ENCODE results near the gene TEX54.

Gene TEX54

GRCh38 chr11:62796281-62796680, 36.4 kb downstream of the TEX54 start:
- TF ChIP-seq ZFX (IDR thresholded peaks at IDR 0.05): no peak
- no peak for TF ChIP-seq CTCF (conservative IDR thresholded peaks at IDR 0.05)
- H3K27ac ChIP-seq: no peak overlapping the region

- TF ChIP-seq ZFX (IDR thresholded peaks at IDR 0.05) (no peak), CTCF (conservative IDR thresholded peaks at IDR 0.05) (no peak)
- H3K27ac ChIP-seq: no peak overlapping the region
Observed at GRCh38 chr11:62794201-62794775, 38.4 kb downstream of the TEX54 start.

GRCh38 chr11:62792202-62792575, 40.5 kb downstream of the TEX54 start:
- no peak for TF ChIP-seq ZFX (IDR thresholded peaks at IDR 0.05)
- H3K27ac ChIP-seq: peak overlapping the region; percentile 91

GRCh38 chr11:62791501-62792201, 41.0 kb downstream of the TEX54 start, which contains the start of gene TMEM223:
Gene TMEM223 (minus strand): TSS chr11:62792006. CDS start chr11:62791994, 12 bp downstream.
- TF ChIP-seq ZFX (IDR thresholded peaks at IDR 0.05) (peak; percentile 58; the same call in 1 of the 2 replicates), CTCF (conservative IDR thresholded peaks at IDR 0.05) (no peak)
- H3K27ac ChIP-seq: peak within 1 kb of the TSS; percentile 91

GRCh38 chr11:62789576-62789975, 43.1 kb downstream of the TEX54 start:
- TF ChIP-seq ZFX (IDR thresholded peaks at IDR 0.05): no peak
- no peak overlapping the region; the same call in 1 of the 2 replicates for H3K27ac ChIP-seq

GRCh38 chr11:62788991-62789390, 43.6 kb downstream of the TEX54 start:
- peak overlapping the region; percentile 91 for H3K27ac ChIP-seq
- TF ChIP-seq ZFX (IDR thresholded peaks at IDR 0.05): no peak
- no peak for TF ChIP-seq CTCF (conservative IDR thresholded peaks at IDR 0.05)

GRCh38 chr11:62787005-62787759, 45.5 kb downstream of the TEX54 start, which contains the start of gene TMEM179B:
Gene TMEM179B (plus strand): TSS chr11:62787402. CDS start chr11:62787432, 30 bp downstream.
- TF ChIP-seq CTCF (conservative IDR thresholded peaks at IDR 0.05): peak; percentile 75
- TF ChIP-seq ZFX (IDR thresholded peaks at IDR 0.05): peak; percentile 83; the same call in 1 of the 2 replicates
- peak within 1 kb of the TSS; percentile 91 for H3K27ac ChIP-seq
